ENCODE results near the gene NRAP.

NRAP gene

DNA sequence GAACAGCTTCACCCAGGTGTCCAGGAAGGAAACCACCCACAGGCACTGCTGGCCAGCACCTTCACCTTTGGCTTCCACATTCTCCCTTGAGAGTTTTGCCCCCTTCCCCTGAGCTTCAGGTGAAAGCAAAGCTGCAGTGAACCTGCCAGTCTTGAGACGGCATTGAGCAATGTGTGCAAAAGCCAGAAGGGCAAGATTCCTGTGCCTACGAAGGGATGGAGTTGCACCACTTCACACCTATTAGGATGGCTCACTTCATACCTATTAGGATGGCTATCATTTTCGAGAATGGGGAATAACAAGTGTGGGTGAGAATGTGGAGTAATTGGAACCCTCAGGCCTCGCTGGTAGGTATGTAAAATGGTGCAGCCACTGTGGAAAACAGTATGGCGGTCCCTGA is 103.8 kb downstream of the NRAP start:
- no peak for DNase-seq (ENCODE audit: low read depth, low spot score)

DNA sequence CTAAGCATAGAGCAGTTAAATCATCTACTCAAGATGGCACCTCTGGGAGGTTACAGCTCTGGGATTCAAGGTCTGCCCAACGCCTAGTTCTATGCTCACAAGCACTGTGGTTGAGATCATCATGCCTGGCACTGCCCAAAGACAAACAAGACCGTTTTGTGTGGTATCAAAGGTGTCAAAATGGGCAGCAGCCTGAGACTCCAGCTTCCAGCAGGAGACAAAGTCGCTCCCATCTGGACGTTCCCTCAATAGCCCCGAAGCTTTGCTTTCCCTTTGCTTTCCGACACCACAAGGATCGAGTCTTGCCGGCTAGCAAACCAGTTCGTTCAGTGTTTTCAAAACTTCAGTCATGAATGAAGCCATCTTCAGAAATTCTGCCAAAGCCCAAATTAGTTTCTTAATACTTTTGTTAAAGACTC is 105.9 kb downstream of the NRAP start:
- DNase-seq (ENCODE audit: low read depth, low spot score) = no peak

DNA sequence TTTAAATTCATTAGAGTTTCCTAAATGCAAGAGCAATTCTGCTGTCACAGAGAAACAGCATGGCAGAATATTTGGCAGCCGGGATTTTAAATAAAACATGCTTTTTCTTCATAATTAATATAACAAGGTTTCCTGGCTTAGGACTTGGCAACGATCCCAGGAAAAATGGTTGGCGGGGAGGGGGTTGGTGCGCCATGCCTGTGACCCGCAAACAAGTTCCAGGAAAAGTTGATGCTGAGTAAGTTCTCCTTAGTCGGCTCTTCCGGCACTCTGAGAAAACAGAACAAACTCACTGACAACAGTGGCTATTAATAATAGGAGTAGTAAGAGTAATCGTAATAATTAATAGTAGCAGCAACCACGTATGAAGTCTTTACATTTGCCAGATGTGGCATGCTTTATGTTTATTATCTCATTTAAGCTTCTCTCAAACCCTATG is 106.4 kb downstream of the NRAP start:
- DNase-seq (ENCODE audit: low read depth, low spot score) = no peak

DNA sequence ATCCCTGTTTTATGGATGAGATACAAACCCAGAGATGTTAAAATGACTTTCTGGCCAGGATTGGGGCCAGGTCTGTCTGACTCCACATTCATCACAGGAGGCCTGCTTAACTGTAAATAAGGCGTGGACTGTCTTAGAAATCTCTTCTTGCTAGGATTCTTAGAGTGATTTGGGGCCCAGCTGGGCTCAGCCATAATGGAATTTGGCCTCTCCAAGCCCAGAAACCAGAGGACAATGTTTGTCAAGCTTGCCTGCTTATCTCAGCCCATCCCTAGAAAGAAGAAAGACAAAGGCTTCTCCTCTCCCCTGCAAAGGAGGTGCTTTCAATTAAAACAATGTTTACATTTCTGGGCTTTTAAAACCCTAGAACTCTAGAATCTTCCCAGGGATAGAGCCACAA is 108.1 kb downstream of the NRAP start:
- DNase-seq (ENCODE audit: low read depth, low spot score) = no peak

DNA sequence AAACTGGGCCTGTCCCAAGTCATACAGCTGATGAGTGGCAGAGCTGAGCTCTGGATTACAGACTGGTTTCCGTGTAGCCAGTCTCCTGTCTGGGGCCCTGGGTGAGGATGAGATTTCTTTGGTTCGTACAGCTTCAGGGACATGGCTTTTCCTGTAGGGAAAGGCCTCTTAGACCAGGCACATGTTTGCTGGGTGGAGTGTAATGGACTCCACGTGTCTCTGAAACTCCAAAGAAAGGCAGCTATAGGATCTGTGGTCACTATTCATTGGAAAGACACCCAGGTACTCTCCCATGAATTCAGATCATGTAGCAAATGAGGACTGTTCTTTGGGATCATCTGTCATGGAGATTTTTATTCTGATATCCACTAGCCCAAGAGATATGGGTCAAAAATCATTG is 108.6 kb downstream of the NRAP start:
- no peak for DNase-seq (ENCODE audit: low read depth, low spot score)

DNA sequence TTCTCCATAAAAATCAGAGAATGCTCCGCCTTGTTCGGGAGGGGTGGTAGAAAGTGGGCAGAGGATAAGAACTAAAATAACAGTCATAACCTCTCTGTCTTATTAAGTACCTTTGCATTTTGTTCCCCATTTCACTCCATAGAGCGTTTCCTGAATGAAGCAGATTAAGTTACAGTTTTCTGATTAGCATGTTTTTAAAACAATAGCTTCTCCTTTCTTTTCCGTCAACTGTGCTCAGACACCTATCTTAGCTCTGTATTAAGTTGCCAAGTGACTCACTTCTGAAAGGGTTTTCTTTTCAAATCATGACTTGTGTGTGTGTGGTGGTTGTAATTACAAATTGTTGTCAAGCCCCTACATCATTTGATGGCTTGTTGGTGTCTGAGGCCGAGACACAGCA is 109.6 kb downstream of the NRAP start:
- DNase-seq (ENCODE audit: low read depth, low spot score) = no peak

DNA sequence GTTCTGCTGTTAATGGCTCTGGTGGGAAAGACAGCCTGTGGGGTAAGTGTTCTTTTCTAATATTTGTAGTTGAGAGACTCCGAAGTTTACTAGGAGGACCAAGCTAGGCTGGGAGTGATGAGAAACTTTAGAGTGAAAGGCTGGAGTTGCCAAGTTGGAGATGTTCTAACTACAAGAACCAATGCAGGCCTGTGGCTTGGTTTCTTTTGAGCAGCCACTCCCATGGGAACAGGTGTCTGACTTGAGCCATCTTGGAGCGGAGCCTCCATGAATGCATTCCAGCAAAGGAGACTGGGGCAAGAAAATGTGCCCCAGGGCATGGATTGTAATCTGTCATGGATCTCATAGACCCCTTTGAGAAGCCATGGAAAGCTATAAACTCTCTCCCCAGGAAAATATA is 110.7 kb downstream of the NRAP start:
- DNase-seq (ENCODE audit: low read depth, low spot score) = no peak

DNA sequence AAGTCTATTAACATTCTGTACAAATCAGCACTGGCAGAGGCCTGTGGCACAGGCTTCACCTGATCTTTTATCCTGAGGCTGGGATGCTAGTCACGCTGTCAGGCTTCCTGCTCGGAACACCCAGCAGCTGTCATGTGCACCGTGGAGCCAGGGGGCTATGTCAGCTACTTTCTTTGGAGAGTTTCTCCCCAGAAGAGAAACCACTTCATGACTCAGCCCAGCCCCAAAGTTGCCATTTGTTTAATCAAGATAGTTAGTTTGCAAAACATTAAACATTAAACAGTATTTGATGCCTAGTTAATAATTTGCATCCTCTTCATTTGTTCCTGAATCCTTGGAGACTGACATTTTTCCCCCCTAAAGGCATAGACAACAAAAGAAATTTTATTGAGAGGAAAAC is 111.1 kb downstream of the NRAP start, which contains the start of gene HABP2:
Gene HABP2 (plus strand): TSS at position 353 of the 400 bp plus-strand sequence. CDS start 69 bp downstream, outside the sequence.
- no peak for DNase-seq (ENCODE audit: low read depth, low spot score)

DNA sequence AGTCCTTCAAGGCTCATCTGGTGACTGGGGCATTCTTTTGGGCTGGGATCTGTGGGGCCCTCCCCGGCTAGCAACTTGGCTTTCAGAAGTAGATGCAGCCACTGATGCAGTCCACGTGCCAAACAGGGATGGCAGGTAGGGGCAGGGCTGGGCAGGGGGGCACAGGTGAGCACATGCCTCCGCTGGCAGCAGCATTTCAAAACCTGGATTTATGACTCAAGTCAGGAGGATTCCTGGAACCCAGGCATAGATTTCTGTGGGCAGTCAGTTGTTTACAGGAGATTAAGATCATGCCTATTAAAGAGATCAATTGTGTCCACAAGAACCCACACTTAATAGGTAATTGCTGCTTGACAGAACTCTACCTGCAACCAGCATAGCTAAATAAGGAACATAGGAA is 111.8 kb downstream of the NRAP start:
- DNase-seq (ENCODE audit: low read depth, low spot score) = no peak

DNA sequence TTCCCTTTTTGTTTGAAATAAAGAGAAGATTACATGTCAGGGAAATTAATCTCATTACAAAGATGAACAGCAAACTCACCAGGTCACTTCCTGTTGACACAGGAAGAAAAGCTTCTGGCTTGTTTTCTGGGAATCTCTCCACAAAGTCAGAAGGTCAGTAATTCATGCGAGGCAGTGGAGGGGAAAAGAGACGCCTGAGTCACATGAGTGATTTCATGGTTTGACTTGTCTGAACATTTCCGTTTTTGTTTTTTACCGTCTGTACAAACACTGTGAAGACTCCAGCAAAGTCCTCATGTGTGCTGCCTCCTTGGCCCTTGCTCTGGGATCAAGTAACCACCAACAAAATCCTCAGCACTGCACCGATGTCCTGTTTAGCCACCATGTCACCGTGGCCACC is 113.5 kb downstream of the NRAP start:
- DNase-seq (ENCODE audit: low read depth, low spot score) = no peak

DNA sequence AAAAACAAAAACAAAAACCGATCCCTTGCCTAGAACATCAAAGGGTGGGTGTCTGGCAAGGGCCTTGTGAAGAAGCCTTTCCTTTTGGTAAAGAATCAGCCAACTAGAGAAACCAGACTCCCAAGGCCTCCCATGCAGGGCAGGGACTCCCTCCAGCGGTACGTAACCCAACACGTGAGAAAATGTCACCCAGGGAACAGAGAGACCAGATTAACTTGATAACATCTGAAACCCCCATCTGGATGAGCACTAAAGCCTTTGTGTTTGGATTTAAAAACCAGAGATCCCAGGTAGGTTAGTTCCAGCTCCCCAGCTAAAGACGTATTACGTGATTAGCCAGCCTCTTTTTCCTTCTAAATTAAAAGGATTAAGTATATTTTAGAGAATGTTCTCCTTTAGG is 114.0 kb downstream of the NRAP start:
- no peak for DNase-seq (ENCODE audit: low read depth, low spot score)

DNA sequence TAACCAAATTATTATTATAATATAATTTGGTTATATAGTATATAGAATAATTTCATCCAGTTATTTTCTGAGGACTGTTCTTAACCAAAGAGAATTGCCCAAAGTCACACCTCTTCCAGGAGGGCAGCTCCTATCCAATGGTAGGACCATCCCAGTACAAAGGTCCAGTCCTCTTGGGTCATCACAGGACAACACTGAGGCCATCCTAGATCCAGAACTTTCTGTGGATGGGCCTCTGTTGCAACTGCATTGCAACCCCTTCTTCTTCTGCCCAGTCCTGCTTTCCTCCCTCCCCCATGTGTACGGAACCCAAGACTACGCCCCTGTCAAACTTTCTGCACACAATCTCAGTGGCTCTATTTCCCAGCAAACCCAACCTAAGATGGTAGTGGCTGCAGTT is 116.4 kb downstream of the NRAP start:
- no peak for DNase-seq (ENCODE audit: low read depth, low spot score)

DNA sequence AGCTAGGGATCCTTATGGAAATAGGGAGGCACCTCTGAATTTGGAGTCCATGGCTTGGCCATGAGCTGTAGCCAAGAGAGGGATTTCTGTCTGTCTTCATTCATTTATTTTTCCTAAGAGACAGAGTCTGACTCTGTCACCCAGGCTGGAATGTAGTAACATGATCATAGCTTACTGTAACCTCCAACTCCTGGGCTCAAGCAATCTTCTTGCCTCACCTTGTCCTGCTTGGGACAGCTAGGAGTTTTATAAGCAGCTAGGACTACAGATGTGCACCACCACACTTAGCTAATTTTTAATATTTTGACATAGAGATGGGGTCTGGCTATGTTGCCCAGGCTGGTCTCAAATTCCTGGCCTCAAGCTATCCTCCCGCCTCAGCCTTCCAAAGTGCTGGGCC is 119.4 kb downstream of the NRAP start:
- no peak for DNase-seq (ENCODE audit: low read depth, low spot score)

DNA sequence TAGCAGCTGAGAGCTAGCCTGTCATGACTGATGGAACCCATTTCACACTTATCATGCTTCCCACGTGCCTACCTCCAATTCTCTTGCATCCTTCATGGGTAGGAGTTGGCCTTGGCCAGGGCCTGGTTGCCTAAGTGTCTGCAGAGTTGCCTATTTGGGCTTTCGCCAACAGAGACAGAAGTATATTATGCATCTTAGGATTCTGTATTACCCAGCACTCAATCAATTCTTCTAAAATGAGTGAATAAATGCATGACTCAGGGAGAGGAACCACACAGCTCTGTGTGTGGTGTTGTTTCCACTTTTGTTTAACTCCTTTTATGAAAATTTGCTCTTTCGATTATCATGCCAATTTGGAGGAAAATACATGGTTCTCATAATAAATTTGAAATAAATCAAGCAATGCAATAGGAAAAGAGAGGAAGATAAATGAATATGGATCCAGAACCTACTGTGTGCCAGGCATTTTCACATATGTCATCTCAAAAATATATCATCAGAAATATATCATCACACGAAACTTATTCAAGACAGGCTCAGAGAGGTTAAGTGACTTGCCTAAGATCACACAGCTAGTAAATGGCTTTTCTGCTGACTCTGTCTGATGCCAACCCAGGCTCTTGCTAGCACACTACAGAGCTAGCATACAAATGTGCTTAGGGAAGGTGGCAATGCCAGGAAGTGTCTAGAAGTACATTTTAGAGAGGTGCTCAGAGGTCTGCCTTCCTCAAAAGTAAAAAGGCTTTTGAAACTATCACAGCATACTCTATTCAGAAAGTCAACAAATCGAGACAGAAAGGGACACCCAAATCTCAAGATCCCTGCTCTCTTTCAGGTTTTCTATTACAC is 120.5 kb downstream of the NRAP start:
- no peak for DNase-seq (ENCODE audit: low read depth, low spot score)

DNA sequence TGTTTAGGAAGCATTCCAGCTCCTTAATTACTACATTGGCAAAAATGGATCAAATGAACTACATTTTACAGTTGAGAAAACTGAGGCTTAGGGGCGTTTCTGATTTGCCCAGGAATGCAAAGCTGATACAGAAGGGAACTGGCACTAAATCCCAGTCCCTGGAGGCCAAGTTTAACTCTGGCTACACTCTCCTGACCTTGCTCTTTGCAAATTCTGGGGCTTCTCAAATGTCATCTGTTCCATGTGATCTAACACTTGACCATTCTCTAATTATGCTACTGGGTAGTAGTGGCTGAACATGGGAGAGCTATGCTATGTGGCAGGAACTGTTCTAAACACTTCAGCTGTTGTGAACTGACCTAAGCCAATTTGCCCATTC is 122.3 kb downstream of the NRAP start:
- no peak for DNase-seq (ENCODE audit: low read depth, low spot score)

DNA sequence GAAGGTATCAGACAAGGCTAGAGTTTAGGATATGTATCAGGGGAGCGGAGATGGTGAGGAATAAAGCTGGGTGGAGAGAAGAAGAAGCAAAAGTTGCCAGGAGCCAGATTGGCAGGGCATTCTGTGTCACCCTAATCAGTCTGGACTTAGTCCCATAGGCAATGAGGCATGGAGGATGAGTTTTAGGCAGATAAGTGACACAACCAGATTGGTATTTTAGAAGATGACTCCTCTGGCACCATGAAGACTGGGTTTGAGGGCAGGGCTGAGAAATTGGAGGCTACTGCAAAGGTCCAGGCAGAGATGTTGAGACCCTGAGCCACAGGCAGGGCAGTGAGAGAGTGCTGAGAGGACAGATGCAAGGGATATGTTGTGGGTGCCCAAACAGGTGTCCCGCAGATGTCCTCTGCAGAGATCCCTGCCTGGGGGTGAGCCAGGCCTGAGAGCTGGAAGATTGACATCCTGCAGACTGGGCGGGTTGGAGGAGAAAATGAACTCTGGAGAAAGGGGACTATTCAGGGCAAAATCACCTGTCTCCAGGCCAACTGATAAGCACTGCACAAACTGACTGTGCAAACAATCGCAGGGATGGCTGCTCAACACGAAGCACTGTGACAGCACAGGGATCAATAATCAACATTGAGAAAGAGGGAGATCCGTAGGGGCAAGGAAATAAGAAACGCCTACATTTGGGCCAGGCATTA is 122.8 kb downstream of the NRAP start:
- no peak for DNase-seq (ENCODE audit: low read depth, low spot score)

DNA sequence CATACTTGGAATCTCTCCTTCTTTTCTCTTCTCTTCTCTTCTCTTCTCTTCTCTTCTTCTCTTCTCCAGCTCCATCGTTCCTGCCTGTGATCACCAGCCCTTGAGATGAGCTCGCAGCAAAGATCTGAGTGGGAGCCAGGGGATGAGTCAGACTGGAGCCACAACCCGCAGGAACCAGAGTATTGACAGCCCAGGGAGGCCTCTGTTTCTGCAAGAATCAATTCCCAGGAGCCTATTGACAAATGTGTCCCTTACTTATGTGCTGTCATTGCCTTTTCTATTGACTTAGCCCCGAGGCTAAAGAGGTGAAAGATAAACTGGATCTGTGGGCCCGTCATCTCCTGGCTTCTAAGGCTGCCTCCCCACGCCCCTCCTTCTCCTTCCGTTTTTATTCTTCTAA is 124.1 kb downstream of the NRAP start:
- DNase-seq (ENCODE audit: low read depth, low spot score) = no peak

All from smooth muscle cell of the brain vasculature (primary cell).